OCI-LY1 (cell line): ENCODE results near the gene PCBP3.

Experiments
- H2AFZ ChIP-seq: fragments of 200-600 bp; sonication (generic), shearing (Covaris generic); 2 replicates; pipeline ENCODE4 v1.6.0; 2014; ENCODE audit warnings: antibody characterized with exemption, mild to moderate bottlenecking, low read length
- H3F3A ChIP-seq: fragments of 200-600 bp; sonication (generic), shearing (Covaris generic); 2 replicates; pipeline ENCODE4 v1.6.0; 2014; ENCODE audit warnings: mild to moderate bottlenecking, antibody characterized with exemption, low read length, moderate library complexity; ENCODE audit not compliant: insufficient read depth
- H3K27ac ChIP-seq: fragments of 200-600 bp; sonication (generic); 2 replicates; pipeline ENCODE4 v1.5.1; 2014; ENCODE audit warnings: low read length, mixed run types, mild to moderate bottlenecking, low read depth; ENCODE audit not compliant: poor library complexity, severe bottlenecking
- H3K27me3 ChIP-seq: fragments of 200-600 bp; sonication (generic); 2 replicates; pipeline ENCODE4 v1.6.0; 2014; ENCODE audit warnings: antibody characterized with exemption, mild to moderate bottlenecking, low read length, moderate library complexity; ENCODE audit not compliant: insufficient read depth
- H3K36me3 ChIP-seq: fragments of 200-600 bp; sonication (generic); 2 replicates; pipeline ENCODE4 v1.6.1; 2014; ENCODE audit warnings: mild to moderate bottlenecking, antibody characterized with exemption, low read length, moderate library complexity, mixed read lengths; ENCODE audit not compliant: insufficient read depth
- H3K4me1 ChIP-seq: fragments of 200-600 bp; sonication (generic); 2 replicates; pipeline ENCODE4 v1.5.1; 2014; ENCODE audit warnings: mild to moderate bottlenecking, low read length, moderate library complexity; ENCODE audit not compliant: insufficient read depth, severe bottlenecking
- H3K4me2 ChIP-seq: fragments of 200-600 bp; sonication (generic), shearing (Covaris generic); 2 replicates; pipeline ENCODE4 v1.6.1; 2014; ENCODE audit warnings: low read length
- H3K4me3 ChIP-seq: fragments of 200-600 bp; sonication (generic); 2 replicates; pipeline ENCODE4 v1.5.1; 2014; ENCODE audit warnings: low read length, low read depth, mild to moderate bottlenecking, mixed read lengths; ENCODE audit not compliant: poor library complexity, severe bottlenecking
- H3K79me2 ChIP-seq: fragments of 200-600 bp; shearing (Covaris generic); 2 replicates; pipeline ENCODE4 v1.6.1; 2016; ENCODE audit warnings: mixed run types, low read length, mixed read lengths; ENCODE audit not compliant: insufficient read depth
- H3K9ac ChIP-seq: fragments of 200-600 bp; sonication (generic), shearing (Covaris generic); 2 replicates; pipeline ENCODE4 v1.6.1; 2014; ENCODE audit warnings: mild to moderate bottlenecking, low read length, mixed read lengths
- H3K9me2 ChIP-seq: fragments of 200-600 bp; sonication (generic), shearing (Covaris generic); 2 replicates; pipeline ENCODE4 v1.6.1; 2014; ENCODE audit warnings: low read depth, mild to moderate bottlenecking, low read length, mixed read lengths
- H3K9me3 ChIP-seq: fragments of 200-600 bp; shearing (Covaris generic); 2 replicates; pipeline ENCODE4 v1.6.1; 2014; ENCODE audit warnings: low read length, mixed read lengths
- H4K20me1 ChIP-seq: fragments of 200-600 bp; sonication (generic), shearing (Covaris generic); 2 replicates; pipeline ENCODE4 v1.6.0; 2016; ENCODE audit warnings: mild to moderate bottlenecking, low read length; ENCODE audit not compliant: insufficient read depth
- EZH2 ChIP-seq: fragments of 200-600 bp; sonication (generic), shearing (Covaris generic); IDR thresholded peaks from 2 replicates; pipeline ENCODE4 v1.8.0; 2017; ENCODE audit warnings: borderline replicate concordance, mixed run types, mild to moderate bottlenecking, antibody characterized with exemption, low read length, moderate library complexity, mixed read lengths
- TF ChIP-seq, protein P1 (sequence below): fragments of 200-600 bp; sonication (generic), shearing (Covaris generic); IDR thresholded peaks from 2 replicates; pipeline ENCODE4 v1.5.1; 2017; ENCODE audit warnings: mild to moderate bottlenecking, antibody characterized with exemption, low read length, moderate library complexity, mixed read lengths

The PCBP3 gene

GRCh38 chr21:45735259-45736000, 91.9 kb downstream of the PCBP3 start:
- H3K4me1 ChIP-seq: no peaks in the 10 kb centered on the region
- H3K9me2 ChIP-seq: no peaks in the 10 kb centered on the region
- no peaks in the 10 kb centered on the region for H3K9me3 ChIP-seq
- TF ChIP-seq EZH2: no peak
- TF ChIP-seq, protein P1, sequence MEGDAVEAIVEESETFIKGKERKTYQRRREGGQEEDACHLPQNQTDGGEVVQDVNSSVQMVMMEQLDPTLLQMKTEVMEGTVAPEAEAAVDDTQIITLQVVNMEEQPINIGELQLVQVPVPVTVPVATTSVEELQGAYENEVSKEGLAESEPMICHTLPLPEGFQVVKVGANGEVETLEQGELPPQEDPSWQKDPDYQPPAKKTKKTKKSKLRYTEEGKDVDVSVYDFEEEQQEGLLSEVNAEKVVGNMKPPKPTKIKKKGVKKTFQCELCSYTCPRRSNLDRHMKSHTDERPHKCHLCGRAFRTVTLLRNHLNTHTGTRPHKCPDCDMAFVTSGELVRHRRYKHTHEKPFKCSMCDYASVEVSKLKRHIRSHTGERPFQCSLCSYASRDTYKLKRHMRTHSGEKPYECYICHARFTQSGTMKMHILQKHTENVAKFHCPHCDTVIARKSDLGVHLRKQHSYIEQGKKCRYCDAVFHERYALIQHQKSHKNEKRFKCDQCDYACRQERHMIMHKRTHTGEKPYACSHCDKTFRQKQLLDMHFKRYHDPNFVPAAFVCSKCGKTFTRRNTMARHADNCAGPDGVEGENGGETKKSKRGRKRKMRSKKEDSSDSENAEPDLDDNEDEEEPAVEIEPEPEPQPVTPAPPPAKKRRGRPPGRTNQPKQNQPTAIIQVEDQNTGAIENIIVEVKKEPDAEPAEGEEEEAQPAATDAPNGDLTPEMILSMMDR: no peak
- H3K27ac ChIP-seq: no peak overlapping the region
- H3K9ac ChIP-seq: no peak overlapping the region
- H3K4me3 ChIP-seq: no peak overlapping the region
- H3F3A ChIP-seq: no peaks in the 10 kb centered on the region
- no peak overlapping the region for H3K4me2 ChIP-seq
- no peaks in the 10 kb centered on the region for H4K20me1 ChIP-seq
- no peaks in the 10 kb centered on the region for H3K27me3 ChIP-seq
- H2AFZ ChIP-seq: no peak overlapping the region
- no peaks in the 10 kb centered on the region for H3K36me3 ChIP-seq
- no peaks in the 10 kb centered on the region for H3K79me2 ChIP-seq

DNA sequence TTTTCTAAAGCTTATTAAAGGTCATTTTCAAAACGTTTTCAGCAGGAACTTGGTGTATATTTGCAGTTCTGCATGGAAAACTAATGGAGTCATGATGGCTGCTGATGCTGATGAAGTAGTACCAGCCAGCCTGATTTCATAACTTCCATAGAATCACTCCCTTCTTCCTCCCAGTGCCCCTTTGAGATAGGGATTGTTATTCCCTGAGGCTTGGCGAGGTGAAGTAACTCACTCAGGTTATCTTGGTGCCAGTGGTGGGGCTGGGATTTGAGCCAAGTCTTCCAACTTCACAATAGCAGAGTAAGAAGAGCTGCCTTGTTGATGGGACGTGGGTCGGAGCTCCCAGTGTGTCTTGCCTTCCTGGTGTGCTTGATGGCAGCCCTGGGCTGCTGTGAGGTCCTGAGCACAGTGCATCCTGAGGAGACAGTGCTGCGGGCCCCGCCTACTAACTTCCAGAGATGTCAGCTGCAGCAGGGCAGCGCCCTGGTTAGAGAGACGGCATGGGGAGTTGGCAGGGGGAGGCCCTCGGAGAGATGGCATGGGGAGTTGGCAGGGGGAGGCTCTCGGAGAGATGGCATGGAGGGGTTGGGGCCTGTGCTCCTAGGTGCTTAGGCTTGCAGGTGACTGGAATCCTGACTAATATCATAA, 92.6 kb downstream of the PCBP3 start:
- H4K20me1 ChIP-seq: no peaks in the 10 kb centered on the region
- no peak overlapping the region for H3K9ac ChIP-seq
- no peak for TF ChIP-seq EZH2
- TF ChIP-seq, protein P1: no peak
- H3K79me2 ChIP-seq: no peaks in the 10 kb centered on the region
- H3F3A ChIP-seq: no peaks in the 10 kb centered on the region
- H3K36me3 ChIP-seq: no peaks in the 10 kb centered on the region
- H3K9me2 ChIP-seq: no peaks in the 10 kb centered on the region
- no peak overlapping the region for H2AFZ ChIP-seq
- no peak overlapping the region for H3K4me3 ChIP-seq
- H3K4me2 ChIP-seq: no peak overlapping the region
- no peaks in the 10 kb centered on the region for H3K4me1 ChIP-seq
- no peaks in the 10 kb centered on the region for H3K9me3 ChIP-seq
- H3K27ac ChIP-seq: no peak overlapping the region
- H3K27me3 ChIP-seq: no peaks in the 10 kb centered on the region

DNA sequence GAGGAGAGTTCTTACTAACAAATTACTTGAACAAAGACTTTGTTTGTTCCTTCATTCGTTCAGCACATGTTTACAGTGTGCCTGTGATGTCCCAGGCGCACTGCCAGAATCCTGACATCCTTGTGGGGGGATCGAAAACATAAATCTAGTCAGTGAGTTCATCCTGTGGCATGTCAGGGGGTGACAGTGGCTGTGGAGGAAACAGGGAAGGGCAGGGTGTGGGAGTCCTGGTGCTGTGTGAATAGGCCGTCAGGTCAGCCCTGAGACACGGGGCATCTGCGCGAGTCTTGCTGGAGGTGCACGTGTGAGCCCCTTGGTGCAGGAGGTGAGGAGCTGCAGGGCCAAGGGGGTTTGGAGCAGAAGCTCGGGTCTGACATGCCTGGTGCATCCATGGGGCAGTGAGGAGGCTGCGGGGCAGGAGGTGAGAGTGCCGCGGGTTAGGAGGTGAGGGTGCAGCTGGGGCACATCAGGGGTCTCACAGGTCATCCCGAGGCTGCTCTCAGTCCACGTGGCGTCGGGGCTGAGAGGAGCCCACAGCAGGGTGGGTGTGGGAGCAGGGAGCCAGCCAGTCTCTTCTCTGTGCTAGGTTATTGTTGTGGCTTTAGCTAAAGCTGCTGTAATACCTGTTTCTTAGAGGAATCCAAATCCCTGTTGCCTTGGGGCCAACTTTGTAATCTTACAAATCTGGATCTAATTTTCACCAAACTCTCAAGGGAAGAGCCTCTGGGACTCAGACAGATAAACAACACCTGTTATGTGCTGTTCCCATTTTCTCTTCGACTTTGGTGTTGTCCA, 93.4 kb downstream of the PCBP3 start:
- Histone ChIP-seq H3K4me2 (no peak overlapping the region), H3K36me3 (no peaks in the 10 kb centered on the region), H3K4me1 (no peaks in the 10 kb centered on the region), H3K9me3 (no peaks in the 10 kb centered on the region), H3K4me3 (no peak overlapping the region), H4K20me1 (no peaks in the 10 kb centered on the region), H2AFZ (no peak overlapping the region), H3K9ac (no peak overlapping the region), H3K27me3 (no peaks in the 10 kb centered on the region), H3F3A (no peaks in the 10 kb centered on the region), H3K27ac (no peak overlapping the region), H3K9me2 (no peaks in the 10 kb centered on the region), H3K79me2 (no peaks in the 10 kb centered on the region)
- TF ChIP-seq EZH2: no peak
- TF ChIP-seq, protein P1: no peak
